Lower leg skin (tissue), 3 donors: ENCODE results near the gene CSTF3.

Experiments used
- CTCF ChIP-seq, 3 donors: fragments of 450-650 bp; IDR thresholded peaks; one replicate each; pipeline ENCODE4 v1.5.1; 2016; ENCODE audit warnings: antibody characterized with exemption in 3 of 3, mild to moderate bottlenecking in 3 of 3, moderate library complexity in 2 of 3
- POLR2A ChIP-seq, 2 donors: fragments of 450-650 bp; IDR thresholded peaks; one replicate each; pipeline ENCODE4 v1.6.1; 2016 to 2017; ENCODE audit warnings: antibody characterized with exemption in 2 of 2, mild to moderate bottlenecking in 1 of 2, moderate library complexity in 1 of 2

GRCh38 chr11:33040033-33040861, 121.0 kb downstream of the CSTF3 start:
- TF ChIP-seq POLR2A (IDR thresholded peaks at IDR 0.05) (no peak), CTCF (IDR thresholded peaks at IDR 0.05) (no peak)
